Neural cell (in vitro differentiated cells): Measurements from ENCODE around the gene CPNE9.

Source experiments
- EP300 ChIP-seq: fragments of 450-650 bp; conservative IDR thresholded peaks from 2 replicates; pipeline ENCODE4 v1.6.1; 2014; ENCODE audit warnings: antibody characterized with exemption, mild to moderate bottlenecking, moderate library complexity; ENCODE audit not compliant: poor library complexity, severe bottlenecking
- POLR2AphosphoS5 ChIP-seq: IDR thresholded peaks from 2 replicates; pipeline ENCODE4 v1.6.1; 2012
- SMC3 ChIP-seq: fragments of 450-650 bp; conservative IDR thresholded peaks from 2 replicates; pipeline ENCODE4 v1.6.1; 2014; ENCODE audit warnings: antibody characterized with exemption, mild to moderate bottlenecking, moderate library complexity; ENCODE audit not compliant: poor library complexity
- TAF1 ChIP-seq: IDR thresholded peaks from 2 replicates; pipeline ENCODE4 v1.6.1; 2012; ENCODE audit warnings: low read depth
- TF ChIP-seq, protein P1 (sequence below): fragments of 450-650 bp; IDR thresholded peaks from 2 replicates; pipeline ENCODE4 v1.5.1; 2014; ENCODE audit warnings: antibody characterized with exemption, mild to moderate bottlenecking, moderate library complexity; ENCODE audit not compliant: poor library complexity, severe bottlenecking

DNA sequence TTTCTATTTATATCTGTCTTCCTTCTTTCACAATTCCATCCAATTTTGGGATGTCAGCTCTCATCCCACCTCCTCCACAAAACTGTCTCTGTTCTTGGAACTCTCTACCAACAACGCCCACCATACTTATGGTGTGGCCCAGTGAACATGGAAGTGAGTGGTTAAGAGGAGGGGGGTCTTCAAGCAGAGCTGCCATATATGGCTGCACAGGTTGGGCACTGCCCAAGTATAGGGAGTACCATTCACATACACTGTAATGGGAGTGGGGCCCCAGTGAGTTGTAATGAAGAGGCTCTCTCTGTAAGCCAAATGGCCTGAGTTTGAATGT, 74.0 kb downstream of the CPNE9 start:
- TF ChIP-seq, protein P1, sequence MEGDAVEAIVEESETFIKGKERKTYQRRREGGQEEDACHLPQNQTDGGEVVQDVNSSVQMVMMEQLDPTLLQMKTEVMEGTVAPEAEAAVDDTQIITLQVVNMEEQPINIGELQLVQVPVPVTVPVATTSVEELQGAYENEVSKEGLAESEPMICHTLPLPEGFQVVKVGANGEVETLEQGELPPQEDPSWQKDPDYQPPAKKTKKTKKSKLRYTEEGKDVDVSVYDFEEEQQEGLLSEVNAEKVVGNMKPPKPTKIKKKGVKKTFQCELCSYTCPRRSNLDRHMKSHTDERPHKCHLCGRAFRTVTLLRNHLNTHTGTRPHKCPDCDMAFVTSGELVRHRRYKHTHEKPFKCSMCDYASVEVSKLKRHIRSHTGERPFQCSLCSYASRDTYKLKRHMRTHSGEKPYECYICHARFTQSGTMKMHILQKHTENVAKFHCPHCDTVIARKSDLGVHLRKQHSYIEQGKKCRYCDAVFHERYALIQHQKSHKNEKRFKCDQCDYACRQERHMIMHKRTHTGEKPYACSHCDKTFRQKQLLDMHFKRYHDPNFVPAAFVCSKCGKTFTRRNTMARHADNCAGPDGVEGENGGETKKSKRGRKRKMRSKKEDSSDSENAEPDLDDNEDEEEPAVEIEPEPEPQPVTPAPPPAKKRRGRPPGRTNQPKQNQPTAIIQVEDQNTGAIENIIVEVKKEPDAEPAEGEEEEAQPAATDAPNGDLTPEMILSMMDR, result no peak
- TF ChIP-seq SMC3 (no peak), TAF1 (no peak), POLR2AphosphoS5 (no peak), EP300 (no peak)
